ENCODE measurements around the gene SSBP2. TPM values are rescaled to one million over a fixed set of nuclear protein-coding genes. Genes with fewer than 3 reads are reported as not detected.

Gene SSBP2
- total and polyA plus RNA-seq, 2 of the 8 experiments (the other 6 are each of a cell fraction or from before 2014, with no cell fraction given) = 21.5 to 36.2 TPM

DNA sequence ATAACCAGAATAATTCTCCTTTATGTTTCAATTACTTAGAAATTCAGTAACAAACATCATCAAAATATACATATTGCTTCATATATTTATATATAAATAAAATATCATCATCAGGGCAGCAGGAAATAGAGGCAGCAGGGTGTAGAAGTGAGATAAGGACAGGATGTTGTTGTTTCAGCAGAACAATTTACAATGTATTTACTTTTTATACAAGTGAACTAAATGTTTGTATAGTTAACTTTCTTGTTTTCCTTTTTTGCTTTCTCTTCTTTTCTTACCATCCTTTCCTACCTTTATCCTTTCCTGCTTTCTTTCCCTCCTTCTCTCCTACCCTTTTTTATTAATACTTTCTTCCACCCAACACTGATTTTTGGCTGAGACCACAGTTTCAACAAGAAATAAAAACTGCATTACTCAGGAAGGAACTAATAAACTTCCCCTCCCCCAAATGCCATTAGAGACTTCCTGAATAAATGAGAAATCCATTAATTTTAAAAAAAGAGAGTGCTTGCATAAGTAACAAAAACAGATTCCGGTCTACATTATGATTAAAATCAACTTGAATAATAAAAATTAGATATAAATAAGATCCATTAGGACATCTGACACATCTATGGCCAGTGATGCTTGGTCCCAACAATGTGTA is 197.2 kb downstream of the SSBP2 start:
- H3K18ac ChIP-seq (ENCODE audit: extremely low read depth, low read length) = no peak overlapping the region
- DNase-seq (ENCODE audit: low read depth in 1 of 2, low spot score in 2 of 2) (no peak), FAIRE-seq (no peak)
- H3K4ac ChIP-seq (replicated peaks; ENCODE audit: insufficient read length, low read depth, low read length) = no peak overlapping the region
- H3K79me1 ChIP-seq (ENCODE audit: low read depth, low read length) = no peaks in the 10 kb centered on the region
- H4K8ac ChIP-seq (ENCODE audit: extremely low read depth, insufficient read depth, low read length) = no peak overlapping the region
- H3K36me3 ChIP-seq (ENCODE audit: control insufficient read depth in 2 of 4, insufficient read depth in 4 of 4, low read length in 3 of 4) = no peaks in the 10 kb centered on the region
- H3K23ac ChIP-seq (ENCODE audit: insufficient read length) = no peak overlapping the region
- H4K91ac ChIP-seq (replicated peaks; ENCODE audit: insufficient read length, low read length) = no peak overlapping the region
- no peaks in the 10 kb centered on the region for H3K9me3 ChIP-seq (ENCODE audit: insufficient read depth in 2 of 2, low read depth in 1 of 2, low read length in 1 of 2)
- ChIA-PET CTCF (ENCODE audit: partially characterized antibody) (no interaction called here), POLR2A (ENCODE audit: partially characterized antibody) (no interaction called here)
- no peak overlapping the region for H3K4me2 ChIP-seq (ENCODE audit: insufficient read depth in 1 of 2, low read depth in 2 of 2, low read length in 2 of 2)
- no peak overlapping the region for H2AK5ac ChIP-seq (ENCODE audit: low read depth, low read length)
- H2BK15ac ChIP-seq (ENCODE audit: low read length) = no peak overlapping the region
- H3K27me3 ChIP-seq (replicated peaks in 1 of 4; ENCODE audit: control insufficient read depth in 3 of 4, extremely low read depth in 1 of 4, insufficient read depth in 3 of 4, low read length in 3 of 4) = no peaks in the 10 kb centered on the region
- H3K27ac ChIP-seq (ENCODE audit: low read depth, low read length) = no peak overlapping the region
- H2BK12ac ChIP-seq (ENCODE audit: low read depth, low read length) = no peak overlapping the region
- H2BK5ac ChIP-seq (ENCODE audit: low read depth, low read length) = no peak overlapping the region
- H2BK20ac ChIP-seq (ENCODE audit: low read length) = no peak overlapping the region
- H3K56ac ChIP-seq (replicated peaks; ENCODE audit: insufficient read length, low read depth, low read length) = no peak overlapping the region
- no peak for TF ChIP-seq HDAC2 (IDR thresholded peaks at IDR 0.05; ENCODE audit: borderline replicate concordance in 1 of 2, low read depth in 2 of 2, low read length in 2 of 2)
- no peak for TF ChIP-seq SP4 (IDR thresholded peaks at IDR 0.05; ENCODE audit: low read length)
- no peak for TF ChIP-seq CTBP2 (IDR thresholded peaks at IDR 0.05; ENCODE audit: borderline replicate concordance, insufficient read depth, insufficient read length, low read length)
- TF ChIP-seq SIN3A (conservative IDR thresholded peaks at IDR 0.05 in 1 of 2, IDR thresholded peaks at IDR 0.05 in 1 of 2; ENCODE audit: low read depth in 1 of 2, low read length in 2 of 2) = no peak
- TF ChIP-seq CEBPB (IDR thresholded peaks at IDR 0.05; ENCODE audit: low read depth, low read length) = no peak
- TF ChIP-seq CHD2 (IDR thresholded peaks at IDR 0.05; ENCODE audit: low read length) = no peak
- TF ChIP-seq SIX5 (IDR thresholded peaks at IDR 0.05; ENCODE audit: low read depth, low read length) = no peak
- 82% methylated on average over 1 of the region's 1 CpG; no CpG with 5 or more reads in 1 of the 2 experiments for WGBS, 2 experiments (ENCODE audit: extremely low coverage in 1 of 2, insufficient coverage in 1 of 2, insufficient read length in 1 of 2, insufficient replicate concordance in 2 of 2, low coverage in 1 of 2, low lambda C conversion rate in 2 of 2, missing lambda C conversion rate in 1 of 2)
- no peak overlapping the region for H2AFZ ChIP-seq (ENCODE audit: low read length)
- H3K4me3 ChIP-seq (ENCODE audit: extremely low read depth in 1 of 4, insufficient read depth in 2 of 4, low read depth in 3 of 4, low read length in 4 of 4) = no peak overlapping the region
- H3K4me1 ChIP-seq (replicated peaks in 1 of 4; ENCODE audit: control insufficient read depth in 3 of 4, insufficient read depth in 4 of 4, low read length in 3 of 4) = no peaks in the 10 kb centered on the region
- H4K5ac ChIP-seq (ENCODE audit: insufficient read length, low read depth, low read length) = no peak overlapping the region
- no peak overlapping the region for H3K14ac ChIP-seq (ENCODE audit: insufficient read length)
- no peaks in the 10 kb centered on the region for H3K23me2 ChIP-seq (ENCODE audit: low read depth, low read length)
- no peak overlapping the region for H3K9ac ChIP-seq (replicated peaks in 1 of 4; ENCODE audit: extremely low read depth in 1 of 4, low read depth in 3 of 4, low read length in 3 of 4)
- H2BK120ac ChIP-seq (replicated peaks; ENCODE audit: low read depth, low read length) = no peak overlapping the region
- no peaks in the 10 kb centered on the region for H3K79me2 ChIP-seq (ENCODE audit: control insufficient read depth in 1 of 2, insufficient read depth in 2 of 2, low read length in 2 of 2)
- no peaks in the 10 kb centered on the region for H4K20me1 ChIP-seq (replicated peaks in 1 of 2; ENCODE audit: control insufficient read depth in 1 of 2, insufficient read depth in 2 of 2, low read length in 2 of 2)
